ENCODE measurements around the gene TMEM108.
"Not testable (repeated sequence)": the region's sequence is repeated elsewhere in the genome, so short reads cannot be mapped to it uniquely, and the experiment has no call there.

Gene TMEM108

DNA sequence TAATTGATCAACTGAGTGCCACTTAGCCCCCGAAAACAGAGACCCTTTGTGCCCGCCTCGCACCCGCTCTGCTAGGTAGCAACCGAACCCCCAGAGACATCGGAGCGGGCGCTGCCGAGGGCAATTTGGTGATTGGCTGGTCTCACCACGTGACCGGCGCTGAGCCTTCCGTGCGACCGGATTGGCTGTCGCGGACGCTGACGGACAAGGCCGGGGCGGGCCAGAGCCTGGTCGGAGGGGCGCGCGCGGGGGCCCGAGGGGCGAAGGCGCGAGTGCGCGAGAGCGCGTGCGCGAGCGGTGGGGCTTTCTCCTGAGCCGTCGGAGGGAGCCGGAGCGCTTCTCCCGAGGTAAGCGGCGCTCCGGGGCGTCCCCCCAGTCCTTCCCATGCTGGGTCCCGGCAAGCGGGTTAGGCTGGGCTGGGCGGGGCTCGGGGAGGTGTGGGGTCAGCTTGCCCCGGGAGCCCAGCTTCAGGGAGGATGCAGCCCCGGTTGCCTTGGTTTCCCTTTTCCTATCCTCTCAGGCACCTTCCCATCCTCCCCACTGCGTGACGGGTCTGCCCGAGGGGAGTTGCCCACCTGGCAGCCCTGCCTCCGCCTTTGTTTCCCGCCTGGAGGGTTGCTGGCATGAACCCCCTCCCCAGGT, at the start of gene TMEM108:
Gene TMEM108, plus strand, starts transcription at position 303 of the 642 bp plus-strand sequence.
- H3K4me3 ChIP-seq (ENCODE audit: low read depth, low read length) = no peak within 1 kb of the TSS
- DNase-seq (ENCODE audit: low read depth) = no peak
- TF ChIP-seq, protein P1, sequence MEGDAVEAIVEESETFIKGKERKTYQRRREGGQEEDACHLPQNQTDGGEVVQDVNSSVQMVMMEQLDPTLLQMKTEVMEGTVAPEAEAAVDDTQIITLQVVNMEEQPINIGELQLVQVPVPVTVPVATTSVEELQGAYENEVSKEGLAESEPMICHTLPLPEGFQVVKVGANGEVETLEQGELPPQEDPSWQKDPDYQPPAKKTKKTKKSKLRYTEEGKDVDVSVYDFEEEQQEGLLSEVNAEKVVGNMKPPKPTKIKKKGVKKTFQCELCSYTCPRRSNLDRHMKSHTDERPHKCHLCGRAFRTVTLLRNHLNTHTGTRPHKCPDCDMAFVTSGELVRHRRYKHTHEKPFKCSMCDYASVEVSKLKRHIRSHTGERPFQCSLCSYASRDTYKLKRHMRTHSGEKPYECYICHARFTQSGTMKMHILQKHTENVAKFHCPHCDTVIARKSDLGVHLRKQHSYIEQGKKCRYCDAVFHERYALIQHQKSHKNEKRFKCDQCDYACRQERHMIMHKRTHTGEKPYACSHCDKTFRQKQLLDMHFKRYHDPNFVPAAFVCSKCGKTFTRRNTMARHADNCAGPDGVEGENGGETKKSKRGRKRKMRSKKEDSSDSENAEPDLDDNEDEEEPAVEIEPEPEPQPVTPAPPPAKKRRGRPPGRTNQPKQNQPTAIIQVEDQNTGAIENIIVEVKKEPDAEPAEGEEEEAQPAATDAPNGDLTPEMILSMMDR (IDR thresholded peaks at IDR 0.05; ENCODE audit: low read depth, low read length) = no peak

DNA sequence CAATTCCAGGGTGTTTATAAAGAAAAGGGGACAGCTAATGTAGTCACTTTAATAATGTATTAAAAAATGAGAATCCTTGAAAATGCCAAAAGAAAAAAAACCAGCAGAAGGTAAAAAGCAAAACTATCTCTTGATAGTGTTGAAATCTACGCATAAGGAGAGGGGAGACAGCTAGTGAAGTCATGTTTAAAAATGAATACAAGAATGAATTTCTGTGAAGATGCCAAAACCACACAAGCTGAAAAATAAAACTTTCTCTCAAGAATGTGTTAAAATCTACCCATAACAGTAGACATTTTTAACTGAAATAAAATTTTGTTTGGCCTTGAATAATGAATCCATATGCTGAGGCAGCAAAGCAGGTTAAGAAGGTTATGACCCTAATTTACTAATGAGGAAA, 42.2 kb upstream of the TMEM108 start:
- no peak overlapping the region for H3K4me3 ChIP-seq (ENCODE audit: low read depth, low read length)
- no peak for DNase-seq (ENCODE audit: low read depth)
- no peak for TF ChIP-seq POLR2A (IDR thresholded peaks at IDR 0.05; ENCODE audit: extremely low read depth, insufficient read length)
- TF ChIP-seq, protein P1 (IDR thresholded peaks at IDR 0.05; ENCODE audit: low read depth, low read length) = no peak
- TF ChIP-seq MYC (IDR thresholded peaks at IDR 0.05; ENCODE audit: low read depth, low read length) = no peak
- TF ChIP-seq, protein P2, sequence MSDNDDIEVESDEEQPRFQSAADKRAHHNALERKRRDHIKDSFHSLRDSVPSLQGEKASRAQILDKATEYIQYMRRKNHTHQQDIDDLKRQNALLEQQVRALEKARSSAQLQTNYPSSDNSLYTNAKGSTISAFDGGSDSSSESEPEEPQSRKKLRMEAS (IDR thresholded peaks at IDR 0.05; ENCODE audit: low read depth, low read length) = no peak

DNA sequence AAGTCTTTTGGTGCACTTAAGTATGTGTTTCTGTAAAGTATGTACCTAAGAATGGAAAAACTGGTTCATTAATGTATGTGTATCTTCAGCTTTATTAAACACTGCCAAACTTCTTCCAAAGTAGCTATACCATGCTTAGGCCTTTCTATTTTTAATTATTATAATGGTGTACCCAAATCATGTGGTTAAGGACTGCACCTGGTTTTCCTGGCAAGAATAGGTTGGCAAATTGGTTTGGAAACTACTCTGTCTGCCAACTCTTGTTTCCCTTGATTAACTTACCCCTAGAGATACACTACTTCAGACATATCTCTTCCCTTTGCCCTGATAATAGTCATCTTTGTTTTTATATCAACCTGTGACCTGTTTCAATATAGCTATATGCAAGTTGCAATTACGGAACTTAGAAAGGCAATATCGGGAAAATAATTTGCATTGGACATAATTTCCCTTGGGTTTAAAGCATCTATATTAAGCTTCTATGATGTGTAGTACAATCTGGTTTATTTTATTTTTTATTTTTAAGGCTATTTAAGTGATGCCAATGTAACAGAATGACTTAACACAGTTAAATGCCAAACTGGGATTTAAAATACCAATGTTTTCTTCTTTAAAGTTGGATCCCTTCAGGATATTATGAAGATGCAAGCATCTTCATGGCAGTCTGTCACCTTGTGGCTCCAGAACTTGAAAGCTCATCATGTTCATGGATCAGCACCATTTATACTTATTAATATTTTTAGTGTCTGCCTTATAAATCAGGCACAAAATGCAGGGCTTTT, 40.6 kb upstream of the TMEM108 start:
- DNase-seq (ENCODE audit: low read depth) = no peak
- H3K4me3 ChIP-seq (ENCODE audit: low read depth, low read length) = no peak overlapping the region
- TF ChIP-seq MYC (IDR thresholded peaks at IDR 0.05; ENCODE audit: low read depth, low read length) = no peak
- TF ChIP-seq, protein P2 (IDR thresholded peaks at IDR 0.05; ENCODE audit: low read depth, low read length) = no peak
- TF ChIP-seq, protein P1 (IDR thresholded peaks at IDR 0.05; ENCODE audit: low read depth, low read length) = no peak
- no peak for TF ChIP-seq POLR2A (IDR thresholded peaks at IDR 0.05; ENCODE audit: extremely low read depth, insufficient read length)

DNA sequence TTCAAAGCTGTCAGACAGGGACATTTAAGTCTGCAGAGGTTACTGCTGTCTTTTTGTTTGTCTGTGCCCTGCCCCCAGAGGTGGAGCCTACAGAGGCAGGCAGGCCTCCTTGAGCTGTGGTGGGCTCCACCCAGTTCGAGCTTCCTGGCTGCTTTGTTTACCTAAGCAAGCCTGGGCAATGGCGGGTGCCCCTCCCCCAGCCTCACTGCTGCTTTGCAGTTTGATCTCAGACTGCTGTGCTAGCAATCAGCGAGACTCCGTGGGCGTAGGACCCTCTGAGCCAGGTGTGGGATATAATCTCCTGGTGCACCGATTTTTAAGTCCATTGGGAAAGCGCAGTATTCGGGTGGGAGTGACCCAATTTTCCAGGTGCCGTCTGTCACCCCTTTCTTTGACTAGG, 33.2 kb upstream of the TMEM108 start:
- not testable (repeated sequence) for H3K4me3 ChIP-seq (ENCODE audit: low read depth, low read length); DNase-seq (ENCODE audit: low read depth)

DNA sequence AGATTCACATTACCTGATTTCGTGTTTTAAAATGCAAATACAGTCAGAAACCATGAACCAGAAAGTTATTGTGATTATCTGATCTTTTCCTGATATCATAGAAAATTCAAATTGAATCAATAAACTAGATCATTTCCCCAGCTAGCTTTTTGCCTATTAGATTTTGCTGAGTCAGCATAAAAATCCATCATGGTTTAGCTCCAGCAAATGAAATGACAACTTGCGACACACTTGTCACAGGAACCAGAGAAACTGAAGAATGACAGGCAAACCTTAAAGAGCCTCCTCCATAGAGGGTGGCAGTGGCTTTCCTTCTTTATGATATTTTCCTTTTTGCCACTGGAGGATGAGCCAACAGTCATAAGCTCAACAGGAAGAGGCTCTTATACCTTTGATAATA, 30.6 kb upstream of the TMEM108 start:
- TF ChIP-seq POLR2A (IDR thresholded peaks at IDR 0.05; ENCODE audit: extremely low read depth, insufficient read length) = no peak
- TF ChIP-seq, protein P2 (IDR thresholded peaks at IDR 0.05; ENCODE audit: low read depth, low read length) = no peak
- DNase-seq (ENCODE audit: low read depth) = no peak
- H3K4me3 ChIP-seq (ENCODE audit: low read depth, low read length) = no peak overlapping the region

DNA sequence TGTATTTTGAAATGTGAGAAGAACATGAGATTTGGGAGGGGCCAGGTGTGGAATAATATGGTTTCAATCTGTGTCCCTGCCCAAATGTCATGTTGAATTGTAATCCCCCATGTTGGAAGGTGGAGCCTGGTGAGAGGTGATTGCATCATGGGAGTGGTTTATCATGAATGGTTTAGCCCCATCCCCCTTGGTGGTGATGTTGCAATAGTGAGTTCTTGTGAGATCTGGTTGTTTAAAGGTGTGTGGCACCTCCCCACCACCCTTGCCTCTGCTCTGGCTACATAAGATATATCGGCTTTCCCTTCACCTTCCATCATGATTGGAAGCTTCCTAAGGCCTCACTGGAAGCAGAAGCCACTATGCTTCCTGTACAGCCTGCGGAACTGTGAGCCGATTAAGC, 23.9 kb upstream of the TMEM108 start:
- DNase-seq (ENCODE audit: low read depth) = peak; percentile 10
- no peak overlapping the region for H3K4me3 ChIP-seq (ENCODE audit: low read depth, low read length)
- TF ChIP-seq MYC (IDR thresholded peaks at IDR 0.05; ENCODE audit: low read depth, low read length) (no peak), POLR2A (IDR thresholded peaks at IDR 0.05; ENCODE audit: extremely low read depth, insufficient read length) (no peak)
- TF ChIP-seq, protein P1 (IDR thresholded peaks at IDR 0.05; ENCODE audit: low read depth, low read length) = no peak
- TF ChIP-seq, protein P2 (IDR thresholded peaks at IDR 0.05; ENCODE audit: low read depth, low read length) = no peak

DNA sequence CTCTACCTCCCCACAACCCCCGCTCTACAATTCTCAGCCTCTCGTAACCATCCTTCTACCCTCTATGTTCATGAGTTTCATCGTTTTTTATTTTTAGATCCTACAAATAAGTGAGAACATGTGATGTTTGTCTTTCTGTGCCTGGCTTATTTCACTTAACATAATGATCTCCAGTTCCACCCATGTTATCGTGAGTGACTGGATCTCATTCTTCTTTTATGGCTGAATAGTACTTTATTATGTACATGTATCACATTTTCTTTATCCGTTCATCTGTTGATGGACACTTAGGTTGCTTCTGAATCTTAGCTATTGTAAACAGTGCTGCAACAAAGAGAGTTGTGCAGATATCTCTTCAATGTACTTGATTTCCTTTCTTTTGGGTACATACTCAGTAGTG, 22.6 kb upstream of the TMEM108 start:
- not testable (repeated sequence) for DNase-seq (ENCODE audit: low read depth); H3K4me3 ChIP-seq (ENCODE audit: low read depth, low read length)

Data from NB4 (cell line).